K562 (cell line): ENCODE data around the gene PPP1R15A. TPM values are rescaled to one million over a fixed set of nuclear protein-coding genes. Genes with fewer than 3 reads are reported as not detected.
A peak's percentile ranks its signal among the peaks of the same experiment; 100 is the strongest.

Experiments
- ATAC-seq: fragments of 200-7000 bp; cut with Tn5 transposase; 3 replicates; pipeline ENCODE4 v1.9.1; 2020; ENCODE audit warnings: moderate library complexity
- BruUV-seq: library from RNA; stranded (reverse); fragments of 400-500 nt; replicated peaks from 2 replicates; lab custom pipeline; 2021; lab: Mats Ljungman, UMichigan
- CTCF ChIA-PET: fragments of 300-600 bp; formaldehyde crosslinking; extraction: SDS; loops from one replicate; lab custom pipeline; 2021; ENCODE audit warnings: low intra/inter-chr PET ratio; lab: Yijun Ruan, JAX
- POLR2A ChIA-PET: fragments of 300-600, 350-650 bp; sonication (Branson Sonifier 250); formaldehyde crosslinking; extraction: SDS; loops from one replicate; lab custom pipeline; 2021; ENCODE audit warnings: antibody characterized with exemption, inconsistent platforms; lab: Yijun Ruan, JAX
- DNase-seq, 4 experiments: peaks; one replicate each; pipeline versions ENCODE4 v3.0.0 to v3.0.0-alpha.2; 2011 to 2018; ENCODE audit warnings: low spot score in 3 of 4, mixed read lengths in 3 of 4; ENCODE audit errors: extremely low read depth in 1 of 4
- FAIRE-seq: peaks from 2 replicates; lab custom pipeline; 2011; peaks lifted over from hg19 to GRCh38; lab: Jason Lieb, UNC
- H2AFZ ChIP-seq: 2 replicates; pipeline ENCODE4 v1.6.0; 2011; ENCODE audit warnings: low read depth, low read length, control low read depth, inconsistent platforms
- H3K27ac ChIP-seq: fragments of 200-600 bp; 3 replicates; pipeline ENCODE4 v1.8.0; 2011; ENCODE audit warnings: low read depth, mild to moderate bottlenecking, control low read depth, inconsistent platforms, low read length, moderate library complexity, mixed read lengths; ENCODE audit errors: extremely low read depth
- H3K27me3 ChIP-seq, 2 experiments: fragments of 300-600 bp in 1 of 2; 2 replicates in 1 of 2; 3 replicates in 1 of 2; pipeline versions ENCODE4 v1.6.0 to v1.8.0; 2011; ENCODE audit warnings: inconsistent platforms in 2 of 2, low read length in 2 of 2, mild to moderate bottlenecking in 1 of 2, mixed read lengths in 1 of 2, moderate library complexity in 1 of 2; ENCODE audit not compliant: control insufficient read depth in 2 of 2, insufficient read depth in 2 of 2
- H3K36me3 ChIP-seq: fragments of 300-600 bp; 3 replicates; pipeline ENCODE4 v1.8.0; 2011; ENCODE audit warnings: mild to moderate bottlenecking, low read length, inconsistent platforms; ENCODE audit not compliant: control insufficient read depth, insufficient read depth
- H3K4me1 ChIP-seq, 2 experiments: fragments of 200-600 bp in 1 of 2; replicated peaks in 1 of 2; 2 replicates in 1 of 2; 3 replicates in 1 of 2; pipeline versions ENCODE4 v1.5.1 to v1.8.0; 2011; ENCODE audit warnings: inconsistent platforms in 2 of 2, low read length in 2 of 2, mild to moderate bottlenecking in 1 of 2, mixed read lengths in 1 of 2, moderate library complexity in 1 of 2; ENCODE audit not compliant: control insufficient read depth in 2 of 2, insufficient read depth in 2 of 2
- H3K4me2 ChIP-seq: 2 replicates; pipeline ENCODE4 v1.6.1; 2011; ENCODE audit warnings: low read length, control low read depth, inconsistent platforms, mixed read lengths; ENCODE audit not compliant: insufficient read depth
- H3K4me3 ChIP-seq: fragments of 200-600 bp; sonication (generic), shearing (Covaris generic); 2 replicates; pipeline ENCODE4 v1.5.1; 2016; ENCODE audit warnings: control low read depth, inconsistent platforms
- H3K79me2 ChIP-seq: fragments of 200-600 bp; 3 replicates; pipeline ENCODE4 v1.8.0; 2011; ENCODE audit warnings: low read length, inconsistent platforms; ENCODE audit not compliant: control insufficient read depth, insufficient read depth
- H3K9ac ChIP-seq, 2 experiments: 2 replicates each; pipeline versions ENCODE4 v1.6.0 to v1.6.1; 2011; ENCODE audit warnings: low read depth in 2 of 2, low read length in 2 of 2, control low read depth in 1 of 2, inconsistent platforms in 1 of 2, mild to moderate bottlenecking in 1 of 2, mixed read lengths in 1 of 2; ENCODE audit not compliant: insufficient read depth in 1 of 2
- H3K9me1 ChIP-seq: one replicate; pipeline ENCODE4 v1.6.0; 2011; ENCODE audit warnings: inconsistent platforms, mild to moderate bottlenecking, low read length, moderate library complexity; ENCODE audit not compliant: control insufficient read depth, insufficient read depth
- H3K9me3 ChIP-seq: replicated peaks from 2 replicates; pipeline ENCODE4 v1.5.1; 2011; ENCODE audit warnings: low read depth, low read length, inconsistent platforms; ENCODE audit not compliant: control insufficient read depth, insufficient read depth
- H4K20me1 ChIP-seq: replicated peaks from 2 replicates; pipeline ENCODE4 v1.6.1; 2011; ENCODE audit warnings: low read length, inconsistent platforms, mixed read lengths; ENCODE audit not compliant: control insufficient read depth, insufficient read depth
- ESRRB ChIP-seq: fragments of 250-450 bp; sonication (Bioruptor Pico); IDR thresholded peaks from 2 replicates; pipeline ENCODE4 v1.5.0; 2020; ENCODE audit warnings: mild to moderate bottlenecking, moderate library complexity, borderline replicate concordance
- FOXK1 ChIP-seq: sonication (generic); formaldehyde crosslinking; IDR thresholded peaks from 2 replicates; pipeline ENCODE4 v1.8.0; 2022; ENCODE audit warnings: missing genetic modification reagents, mild to moderate bottlenecking, borderline replicate concordance
- KDM2B ChIP-seq: fragments of 250-450 bp; sonication (Bioruptor Pico); IDR thresholded peaks from 2 replicates; pipeline ENCODE4 v1.8.0; 2021; ENCODE audit warnings: mild to moderate bottlenecking, moderate library complexity
- NCOA4 ChIP-seq: fragments of 450-650 bp; IDR thresholded peaks from 2 replicates; pipeline ENCODE4 v1.6.1; 2018; ENCODE audit warnings: mild to moderate bottlenecking; ENCODE audit not compliant: partially characterized antibody
- NR3C1 ChIP-seq: sonication (generic); formaldehyde crosslinking; IDR thresholded peaks from 2 replicates; pipeline ENCODE4 v1.8.1; 2022; ENCODE audit warnings: missing genetic modification reagents
- PHTF2 ChIP-seq: fragments of 250-450 bp; sonication (Bioruptor Pico); IDR thresholded peaks from 2 replicates; pipeline ENCODE4 v1.5.0; 2021; ENCODE audit warnings: mild to moderate bottlenecking
- SUPT5H ChIP-seq: fragments of 450-650 bp; IDR thresholded peaks from 2 replicates; pipeline ENCODE4 v1.6.1; 2016
- ZNF311 ChIP-seq: fragments of 250-450 bp; sonication (Bioruptor Pico); IDR thresholded peaks from 2 replicates; pipeline ENCODE4 v1.4.0; 2020; ENCODE audit warnings: mild to moderate bottlenecking, moderate library complexity
- ZSCAN29 ChIP-seq: fragments of 450-650 bp; IDR thresholded peaks from 2 replicates; pipeline ENCODE4 v1.6.1; 2017
- WGBS: fragments of 100-300 bp; shearing (Covaris generic); methylation state at CpG from one replicate; pipeline ENCODE4 v1.1.6; 2016; ENCODE audit warnings: low coverage, mixed read lengths; ENCODE audit not compliant: insufficient coverage; ENCODE audit errors: missing lambda C conversion rate; 5-methylcytosine and 5-hydroxymethylcytosine counted together
- in situ Hi-C: fragments of 300-500 bp; cut with MboI; formaldehyde crosslinking; loops from 4 replicates; pipeline ENCODE4 v1.15.0; 2018; ENCODE audit warnings: inconsistent platforms, mixed read lengths
- intact Hi-C: fragments of 100-400 bp; cut with micrococcal nuclease; formaldehyde crosslinking; loops from 2 replicates; pipeline ENCODE4 v1.14.2; 2022
- polyA plus RNA-seq, 8 experiments: library from polyadenylated mRNA; depleted of rRNA in 4 of 8; stranded (reverse) in 5 of 8; unstranded in 3 of 8; fragments of >200 nt; fragmentation: Nextera tagmentation in 2 of 8; fragmentation: Illumina TruSeq in 1 of 8; extraction: Ambion mirVana in 2 of 8; extraction: Trizol in 1 of 8; gene quantifications; 2 replicates each; pipeline versions ENCODE4 v1.2.1 to v1.2.3, GENCODE V29; 2011 to 2014; ENCODE audit warnings: inconsistent platforms in 1 of 8, missing spikeins in 1 of 8
- total RNA-seq, 7 experiments: library from RNA; depleted of rRNA in 6 of 7; stranded (reverse); fragments of >200 nt in 6 of 7; fragmentation: Illumina TruSeq in 2 of 7; extraction: Trizol in 2 of 7; gene quantifications; 2 replicates each; pipeline versions ENCODE4 v1.2.1 to v1.2.3, GENCODE V29; 2011 to 2021; ENCODE audit warnings: low replicate concordance in 1 of 7
- TF ChIP-seq, protein P1 (sequence below), 3 experiments: IDR thresholded peaks in 2 of 3; conservative IDR thresholded peaks in 1 of 3; 2 replicates each; pipeline ENCODE4 v1.5.1; 2011 to 2012; ENCODE audit warnings: low read length in 3 of 3, mild to moderate bottlenecking in 3 of 3, control low read depth in 2 of 3, improper control_type of control experiment in 1 of 3, inconsistent platforms in 1 of 3, low read depth in 1 of 3, mixed read lengths in 1 of 3, moderate library complexity in 1 of 3; ENCODE audit not compliant: insufficient read depth in 2 of 3

Gene PPP1R15A
- total and polyA plus RNA-seq, 9 of the 15 experiments (the other 6 are each of a cell fraction or from before 2014, with no cell fraction given), result 0.42 to 73.7 (median 44.0) TPM

DNA sequence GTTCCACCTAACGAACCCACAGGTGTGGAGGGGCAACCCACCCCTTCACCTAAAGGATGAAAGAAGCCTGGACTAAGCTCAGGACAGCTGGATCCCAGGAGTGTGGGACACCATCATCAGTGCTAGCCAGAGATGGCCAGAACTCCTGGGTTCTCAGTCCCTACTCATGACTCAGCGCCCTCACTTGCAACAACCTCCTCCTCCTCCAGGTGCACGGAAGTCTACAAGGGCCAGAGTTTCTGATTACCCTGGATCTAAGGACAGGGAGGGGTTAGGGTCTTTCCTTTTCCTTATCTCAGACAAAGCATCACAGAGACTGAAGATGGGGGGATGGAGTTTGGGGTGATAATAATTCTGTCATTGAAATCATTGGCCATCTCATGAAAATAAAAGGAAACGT, 18.3 kb downstream of the PPP1R15A start (continued):
- TF ChIP-seq, protein P1, sequence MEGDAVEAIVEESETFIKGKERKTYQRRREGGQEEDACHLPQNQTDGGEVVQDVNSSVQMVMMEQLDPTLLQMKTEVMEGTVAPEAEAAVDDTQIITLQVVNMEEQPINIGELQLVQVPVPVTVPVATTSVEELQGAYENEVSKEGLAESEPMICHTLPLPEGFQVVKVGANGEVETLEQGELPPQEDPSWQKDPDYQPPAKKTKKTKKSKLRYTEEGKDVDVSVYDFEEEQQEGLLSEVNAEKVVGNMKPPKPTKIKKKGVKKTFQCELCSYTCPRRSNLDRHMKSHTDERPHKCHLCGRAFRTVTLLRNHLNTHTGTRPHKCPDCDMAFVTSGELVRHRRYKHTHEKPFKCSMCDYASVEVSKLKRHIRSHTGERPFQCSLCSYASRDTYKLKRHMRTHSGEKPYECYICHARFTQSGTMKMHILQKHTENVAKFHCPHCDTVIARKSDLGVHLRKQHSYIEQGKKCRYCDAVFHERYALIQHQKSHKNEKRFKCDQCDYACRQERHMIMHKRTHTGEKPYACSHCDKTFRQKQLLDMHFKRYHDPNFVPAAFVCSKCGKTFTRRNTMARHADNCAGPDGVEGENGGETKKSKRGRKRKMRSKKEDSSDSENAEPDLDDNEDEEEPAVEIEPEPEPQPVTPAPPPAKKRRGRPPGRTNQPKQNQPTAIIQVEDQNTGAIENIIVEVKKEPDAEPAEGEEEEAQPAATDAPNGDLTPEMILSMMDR (IDR thresholded peaks at IDR 0.05 in 2 of 3, conservative IDR thresholded peaks at IDR 0.05 in 1 of 3; ENCODE audit: insufficient read depth in 2 of 3, low read depth in 1 of 3, low read length in 3 of 3), result peak in 1 of 3 experiments; percentile 5; a peak in 1 of 6 replicates
- TF ChIP-seq FOXK1 (CRISPR knock-in tag) (no peak), ZSCAN29 (peak; percentile 78; the same call in 1 of the 2 replicates), NR3C1 (CRISPR knock-in tag) (no peak), ZNF311 (CRISPR knock-in tag) (no peak)
- TF ChIP-seq, all 486 proteins: peak for 18

DNA sequence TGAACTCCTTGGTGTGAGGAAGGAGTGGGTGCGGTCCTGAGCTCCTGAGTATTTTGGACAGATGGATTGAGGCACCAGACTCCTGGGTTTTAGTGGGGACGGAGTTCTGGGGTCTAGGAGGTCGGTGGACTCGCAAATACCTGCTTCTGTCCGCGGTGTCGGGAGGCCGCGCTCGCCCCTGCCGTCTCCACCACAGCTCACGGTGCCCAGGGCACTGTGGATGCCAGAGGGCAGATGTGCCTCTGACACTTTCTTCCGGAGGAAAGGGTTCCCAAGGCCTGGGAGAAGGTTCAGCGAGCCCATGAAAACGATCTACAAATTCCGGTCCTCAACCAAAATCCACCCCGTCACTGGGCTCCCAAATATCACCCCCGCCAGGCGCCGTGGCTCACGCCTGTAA, 23.0 kb downstream of the PPP1R15A start:
- TF ChIP-seq SUPT5H (no peak), FOXK1 (CRISPR knock-in tag) (0 out of 2 replicates have a peak, but pooled peaks have one; percentile 30), PHTF2 (CRISPR knock-in tag) (no peak), ESRRB (CRISPR knock-in tag) (no peak), NCOA4 (no peak), KDM2B (CRISPR knock-in tag) (no peak)
- Histone ChIP-seq H3K9ac (peak overlapping the region in 1 of 2 experiments; percentile 41; a peak in 1 of 4 replicates), H3K36me3 (no peaks in the 10 kb centered on the region), H3K9me3 (no peaks in the 10 kb centered on the region), H3K27ac (no peak overlapping the region), H4K20me1 (no peaks in the 10 kb centered on the region), H3K4me2 (no peak overlapping the region), H2AFZ (no peak overlapping the region), H3K79me2 (peaks cover 1% of the 10 kb centered on the region), H3K4me3 (no peak overlapping the region), H3K4me1 (peaks cover 39 to 73% of the 10 kb centered on the region in 2 experiments), H3K27me3 (no peaks in the 10 kb centered on the region), H3K9me1 (no peaks in the 10 kb centered on the region)
- ChIA-PET CTCF (no interaction called here), POLR2A (interaction anchor here (2.0 to 9.7 kb wide), 4 partner anchors 10 to 71 kb away, joined by 7 to 205 read pairs (median 58); partner anchors contain the start of genes DHDH, FTL and PPP1R15A)
- intact Hi-C loops, result no loop called here
- DNase-seq, result no peak
- in situ Hi-C loops, result no loop called here
- no TSS peak for BruUV-seq
- no peak for ATAC-seq
- 91% methylated on average over 12 of the region's 21 CpGs for WGBS
- no peak for FAIRE-seq
